Kidney (tissue), 14 donors: ENCODE measurements around the gene QPRT. TPM values are rescaled to one million over a fixed set of nuclear protein-coding genes. Genes with fewer than 3 reads are reported as not detected.
A peak's percentile ranks its signal among the peaks of the same experiment; 100 is the strongest.

Experiments used
- DNase-seq, 5 donors: peaks; one replicate each; pipeline ENCODE4 v3.0.0-alpha.2; 2013 to 2020
- FAIRE-seq: peaks from 2 replicates; lab custom pipeline; 2012; peaks lifted over from hg19 to GRCh38; lab: Jason Lieb, UNC
- H3K27ac ChIP-seq, 2 donors: one replicate each; pipeline ENCODE4 v1.7.0; 2013; ENCODE audit warnings: low read depth in 2 of 2, low read length in 2 of 2, inconsistent platforms in 1 of 2
- H3K27me3 ChIP-seq: one replicate; pipeline ENCODE4 v1.7.1; 2013; ENCODE audit warnings: low read length, inconsistent platforms; ENCODE audit not compliant: control insufficient read depth, insufficient read depth
- H3K36me3 ChIP-seq, 3 donors: one replicate each; pipeline versions ENCODE4 v1.7.0 to v1.7.1; 2013; ENCODE audit warnings: low read length in 3 of 3, control low read depth in 1 of 3, inconsistent platforms in 1 of 3; ENCODE audit not compliant: insufficient read depth in 3 of 3, control insufficient read depth in 2 of 3
- H3K4me1 ChIP-seq, 3 donors: one replicate each; pipeline versions ENCODE4 v1.7.0 to v1.7.1; 2013; ENCODE audit warnings: low read length in 3 of 3, inconsistent platforms in 1 of 3, low read depth in 1 of 3; ENCODE audit not compliant: control insufficient read depth in 2 of 3, insufficient read depth in 2 of 3
- H3K4me3 ChIP-seq, 3 donors: one replicate each; pipeline versions ENCODE4 v1.7.0 to v1.8.1; 2013; ENCODE audit warnings: low read length in 3 of 3, control low read depth in 1 of 3, inconsistent platforms in 1 of 3
- H3K9ac ChIP-seq, 3 donors: one replicate each; pipeline versions ENCODE4 v1.7.0 to v1.7.1; 2013; ENCODE audit warnings: low read length in 3 of 3, control low read depth in 1 of 3, inconsistent platforms in 1 of 3
- H3K9me3 ChIP-seq, 3 donors: one replicate each; pipeline versions ENCODE4 v1.7.0 to v1.7.1; 2013; ENCODE audit warnings: low read length in 3 of 3, control low read depth in 1 of 3, inconsistent platforms in 1 of 3; ENCODE audit not compliant: control insufficient read depth in 2 of 3, insufficient read depth in 1 of 3
- CTCF ChIP-seq: IDR thresholded peaks from 3 replicates; pipeline ENCODE4 v1.5.1; 2012; ENCODE audit warnings: mild to moderate bottlenecking, moderate library complexity, borderline replicate concordance; ENCODE audit not compliant: insufficient read depth; ENCODE audit errors: extremely low read depth
- intact Hi-C: fragments of 100-400 bp; cut with DNase I; formaldehyde crosslinking; loops from one replicate; pipeline ENCODE4 v1.11.1; 2022
- polyA plus RNA-seq: library from polyadenylated mRNA; stranded (reverse); fragments of 350-450 nt; fragmentation: Illumina TruSeq; extraction: RNeasy Lipid Tissue Mini Kit (QIAGEN cat#74804); gene quantifications from one replicate; pipeline ENCODE4 v1.2.3, GENCODE V29; 2014; ENCODE audit warnings: low read depth, low replicate concordance; ENCODE audit not compliant: insufficient read depth
- total RNA-seq: library from RNA; stranded (reverse); fragmentation: NEBNext Ultra II Directional; extraction: Animal tissue kit (Norgen Biotek cat#: 25700); gene quantifications from one replicate; pipeline ENCODE4 v1.2.1, GENCODE V29; 2021
- donor health status: control.
- donor health status: control.
- donor health status: control.
- donor health status: control.
- donor health status: control.
- donor health status: DM: yes; HTN: yes; CAD: no.
- donor health status: Normal renal cell carcinoma (clear cell type).

Gene QPRT
- total and polyA plus RNA-seq, 2 donors from 2014 or later, result 13.9 to 168 TPM

- DNase-seq (no peak), FAIRE-seq (no peak)
- no peak overlapping the region for H3K27ac ChIP-seq
- TF ChIP-seq CTCF, result no peak
- H3K4me3 ChIP-seq, result no peak overlapping the region
- H3K36me3 ChIP-seq, result no peaks in the 10 kb centered on the region
- H3K9me3 ChIP-seq, result peaks cover 0 to 2% (median 0%) of the 10 kb centered on the region in 3 donors
- intact Hi-C loops, result no loop called here
- no peak overlapping the region for H3K9ac ChIP-seq
- H3K27me3 ChIP-seq, result no peaks in the 10 kb centered on the region
- H3K4me1 ChIP-seq, result no peaks in the 10 kb centered on the region
Observed at GRCh38 chr16:29743475-29743826, 64.5 kb downstream of the QPRT start.

GRCh38 chr16:29743827-29744531 is 65.0 kb downstream of the QPRT start:
- Histone ChIP-seq H3K4me1 (no peaks in the 10 kb centered on the region), H3K9me3 (no peaks in the 10 kb centered on the region), H3K36me3 (no peaks in the 10 kb centered on the region), H3K4me3 (no peak overlapping the region), H3K9ac (no peak overlapping the region), H3K27me3 (no peaks in the 10 kb centered on the region), H3K27ac (no peak overlapping the region)
- DNase-seq (no peak), FAIRE-seq (no peak)
- TF ChIP-seq CTCF, result no peak
- intact Hi-C loops, result no loop called here

- intact Hi-C loops, result no loop called here
- no peaks in the 10 kb centered on the region for H3K36me3 ChIP-seq
- FAIRE-seq, result no peak
- H3K27me3 ChIP-seq, result no peaks in the 10 kb centered on the region
- H3K4me1 ChIP-seq, result no peaks in the 10 kb centered on the region
- no peak overlapping the region for H3K9ac ChIP-seq
- H3K4me3 ChIP-seq, result no peak overlapping the region
- DNase-seq, result peak in 1 of 5 donors; percentile 68
- no peaks in the 10 kb centered on the region for H3K9me3 ChIP-seq
- no peak overlapping the region for H3K27ac ChIP-seq
- no peak for TF ChIP-seq CTCF
Observed at GRCh38 chr16:29744541-29745101, 65.6 kb downstream of the QPRT start.
